ENCODE measurements around the gene TSHZ2. TPM values are rescaled to one million over a fixed set of nuclear protein-coding genes. Genes with fewer than 3 reads are reported as not detected.

Gene TSHZ2
- total RNA-seq, 1 experiment from 2014 or later: 2.3 TPM

DNA sequence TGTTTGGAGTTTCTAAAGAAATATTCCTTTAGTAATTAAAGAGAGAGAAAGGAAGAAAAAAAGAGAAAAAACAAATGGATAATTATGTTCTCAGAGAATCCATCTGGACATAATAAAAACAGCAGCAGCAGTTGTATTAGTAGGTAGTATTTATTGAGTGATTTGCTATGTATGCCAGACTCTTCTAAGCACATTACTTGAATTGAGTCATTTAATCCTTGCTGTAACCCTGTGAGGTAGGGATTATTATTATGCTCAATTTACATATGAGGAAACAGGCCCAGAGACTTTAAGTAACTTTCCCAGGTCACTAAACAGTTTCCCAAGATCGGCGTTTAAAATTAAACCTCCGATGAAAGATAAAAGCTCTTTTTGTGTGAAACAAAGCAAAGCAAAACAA, 238.8 kb downstream of the TSHZ2 start:
- ChIA-PET POLR2A (interaction anchor here (0.8 kb wide), 1 partner anchor 478 kb away, joined by 3 read pairs; no protein-coding TSS in a partner anchor), CTCF (interaction anchor here (0.6 kb wide), 1 partner anchor 137 kb away, joined by 3 read pairs; no protein-coding TSS in a partner anchor)
- DNase-seq (ENCODE audit: unreplicated experiment): no peak
- Mint-ChIP-seq H3K36me3 (ENCODE audit: insufficient read depth, unreplicated experiment) (no peaks in the 10 kb centered on the region), H3K4me1 (ENCODE audit: insufficient read depth, unreplicated experiment) (no peaks in the 10 kb centered on the region), H3K4me3 (ENCODE audit: unreplicated experiment) (no peak overlapping the region), H3K9me3 (ENCODE audit: unreplicated experiment) (no peaks in the 10 kb centered on the region), H3K27me3 (ENCODE audit: insufficient read depth, unreplicated experiment) (no peaks in the 10 kb centered on the region), H3K27ac (ENCODE audit: low read depth, unreplicated experiment) (no peak overlapping the region)
- intact Hi-C loops (cut with micrococcal nuclease): no loop called here
- no TSS peak for BruUV-seq (replicated peaks)
- TF ChIP-seq, protein P1, sequence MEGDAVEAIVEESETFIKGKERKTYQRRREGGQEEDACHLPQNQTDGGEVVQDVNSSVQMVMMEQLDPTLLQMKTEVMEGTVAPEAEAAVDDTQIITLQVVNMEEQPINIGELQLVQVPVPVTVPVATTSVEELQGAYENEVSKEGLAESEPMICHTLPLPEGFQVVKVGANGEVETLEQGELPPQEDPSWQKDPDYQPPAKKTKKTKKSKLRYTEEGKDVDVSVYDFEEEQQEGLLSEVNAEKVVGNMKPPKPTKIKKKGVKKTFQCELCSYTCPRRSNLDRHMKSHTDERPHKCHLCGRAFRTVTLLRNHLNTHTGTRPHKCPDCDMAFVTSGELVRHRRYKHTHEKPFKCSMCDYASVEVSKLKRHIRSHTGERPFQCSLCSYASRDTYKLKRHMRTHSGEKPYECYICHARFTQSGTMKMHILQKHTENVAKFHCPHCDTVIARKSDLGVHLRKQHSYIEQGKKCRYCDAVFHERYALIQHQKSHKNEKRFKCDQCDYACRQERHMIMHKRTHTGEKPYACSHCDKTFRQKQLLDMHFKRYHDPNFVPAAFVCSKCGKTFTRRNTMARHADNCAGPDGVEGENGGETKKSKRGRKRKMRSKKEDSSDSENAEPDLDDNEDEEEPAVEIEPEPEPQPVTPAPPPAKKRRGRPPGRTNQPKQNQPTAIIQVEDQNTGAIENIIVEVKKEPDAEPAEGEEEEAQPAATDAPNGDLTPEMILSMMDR (IDR thresholded peaks at IDR 0.05; ENCODE audit: unreplicated experiment): no peak

DNA sequence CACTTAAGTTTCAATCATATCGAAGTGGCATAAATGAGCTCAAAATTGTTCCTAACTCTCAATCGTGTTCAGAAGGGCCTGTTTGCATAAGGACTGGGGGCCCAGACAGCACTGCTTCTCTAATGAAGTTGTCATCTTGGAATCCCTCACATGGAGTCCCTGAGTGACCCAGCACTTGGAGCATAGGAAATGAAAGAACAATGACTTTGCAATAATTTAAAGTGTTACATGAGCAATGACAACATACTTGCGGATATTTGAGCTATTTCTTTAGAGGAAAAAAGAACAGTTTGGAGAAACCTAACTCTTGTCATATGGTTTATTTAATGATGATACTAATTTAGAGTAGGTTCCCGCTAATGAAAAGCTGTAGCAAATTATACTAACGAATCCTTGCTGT, 239.9 kb downstream of the TSHZ2 start:
- Mint-ChIP-seq H3K27me3 (ENCODE audit: insufficient read depth, unreplicated experiment) (no peaks in the 10 kb centered on the region), H3K4me3 (ENCODE audit: unreplicated experiment) (no peak overlapping the region), H3K4me1 (ENCODE audit: insufficient read depth, unreplicated experiment) (no peaks in the 10 kb centered on the region), H3K36me3 (ENCODE audit: insufficient read depth, unreplicated experiment) (no peaks in the 10 kb centered on the region), H3K27ac (ENCODE audit: low read depth, unreplicated experiment) (no peak overlapping the region), H3K9me3 (ENCODE audit: unreplicated experiment) (no peaks in the 10 kb centered on the region)
- intact Hi-C loops (cut with micrococcal nuclease): no loop called here
- POLR2A ChIA-PET: no interaction called here
- TF ChIP-seq, protein P1 (IDR thresholded peaks at IDR 0.05; ENCODE audit: unreplicated experiment): no peak
- BruUV-seq (replicated peaks): no TSS peak
- CTCF ChIA-PET: interaction anchor here (0.6 kb wide), 1 partner anchor 917 kb away, joined by 4 read pairs; no protein-coding TSS in a partner anchor
- DNase-seq (ENCODE audit: unreplicated experiment): no peak

DNA sequence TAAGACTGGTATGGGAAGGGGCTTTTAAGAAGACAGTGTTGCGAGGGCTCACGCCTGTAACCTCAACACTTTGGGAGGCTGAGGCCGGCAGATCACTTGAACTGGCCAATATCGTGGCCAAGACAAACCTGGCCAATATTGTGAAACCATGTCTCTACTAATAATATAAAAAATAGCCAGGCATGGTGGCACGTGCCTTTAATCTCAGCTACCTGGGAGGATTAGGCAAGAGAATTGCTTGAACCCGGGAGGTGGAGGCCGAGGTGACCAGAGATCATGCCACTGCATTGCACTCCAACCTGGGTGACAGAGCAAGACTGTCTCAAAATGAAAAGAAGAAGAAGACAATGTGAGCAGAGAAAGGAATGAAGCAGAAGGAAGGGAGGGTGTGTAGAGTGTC, 242.2 kb downstream of the TSHZ2 start:
- Mint-ChIP-seq H3K27me3 (ENCODE audit: insufficient read depth, unreplicated experiment) (no peaks in the 10 kb centered on the region), H3K4me3 (ENCODE audit: unreplicated experiment) (no peak overlapping the region)
- intact Hi-C loops (cut with micrococcal nuclease): no loop called here

DNA sequence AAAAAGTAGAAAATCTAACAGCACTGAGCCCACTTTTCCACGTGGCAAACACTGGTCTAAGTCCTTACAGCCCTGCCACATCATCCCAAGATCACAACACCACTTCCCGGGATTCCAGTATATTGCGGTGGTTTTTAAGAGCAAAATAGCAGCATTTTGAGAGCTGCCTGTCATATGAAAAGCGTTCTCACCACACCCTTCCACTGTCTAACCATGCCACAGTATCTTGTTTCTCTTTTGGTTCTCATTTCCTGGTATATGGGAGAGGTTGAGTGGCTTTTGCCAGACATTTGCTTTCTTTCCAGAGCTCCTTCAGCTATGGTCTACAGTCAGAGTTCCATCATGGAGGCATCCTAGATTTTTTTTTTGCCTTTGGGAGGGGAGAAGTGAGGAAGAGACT, 243.0 kb downstream of the TSHZ2 start:
- BruUV-seq (replicated peaks): no TSS peak
- ChIA-PET CTCF (interaction anchor here (0.5 to 7.0 kb wide), 21 partner anchors 13 to 973 kb away, joined by 3 to 85 read pairs (median 5); no protein-coding TSS in a partner anchor), POLR2A (interaction anchor here (0.6 kb wide), 1 partner anchor 64 kb away, joined by 4 read pairs; no protein-coding TSS in a partner anchor)
- no peak for DNase-seq (ENCODE audit: unreplicated experiment)
- Mint-ChIP-seq H3K4me3 (ENCODE audit: unreplicated experiment) (no peak overlapping the region), H3K9me3 (ENCODE audit: unreplicated experiment) (no peaks in the 10 kb centered on the region), H3K27me3 (ENCODE audit: insufficient read depth, unreplicated experiment) (no peaks in the 10 kb centered on the region), H3K27ac (ENCODE audit: low read depth, unreplicated experiment) (no peak overlapping the region), H3K4me1 (ENCODE audit: insufficient read depth, unreplicated experiment) (no peaks in the 10 kb centered on the region), H3K36me3 (ENCODE audit: insufficient read depth, unreplicated experiment) (no peaks in the 10 kb centered on the region)
- TF ChIP-seq, protein P1 (IDR thresholded peaks at IDR 0.05; ENCODE audit: unreplicated experiment): no peak
- intact Hi-C loops (cut with micrococcal nuclease): loop anchor here (5.0 kb wide), 1 partner anchor 332 kb away; no protein-coding TSS in a partner anchor

More for the DNA sequence above, 242.2 kb downstream of the TSHZ2 start:
- no TSS peak for BruUV-seq (replicated peaks)
- Mint-ChIP-seq H3K27ac (ENCODE audit: low read depth, unreplicated experiment) (no peak overlapping the region), H3K4me1 (ENCODE audit: insufficient read depth, unreplicated experiment) (no peaks in the 10 kb centered on the region), H3K36me3 (ENCODE audit: insufficient read depth, unreplicated experiment) (no peaks in the 10 kb centered on the region), H3K9me3 (ENCODE audit: unreplicated experiment) (no peaks in the 10 kb centered on the region)
- no peak for DNase-seq (ENCODE audit: unreplicated experiment)
- POLR2A ChIA-PET: no interaction called here
- CTCF ChIA-PET: interaction anchor here (0.6 to 7.0 kb wide), 6 partner anchors 335 to 905 kb away, joined by 3 to 85 read pairs (median 4); no protein-coding TSS in a partner anchor
- TF ChIP-seq, protein P1 (IDR thresholded peaks at IDR 0.05; ENCODE audit: unreplicated experiment): no peak
